HG03565 (cell line): ENCODE data around the gene CORO1C.
"Not testable (repeated sequence)": the region's sequence is repeated elsewhere in the genome, so short reads cannot be mapped to it uniquely, and the experiment has no call there.

Experiments
- ATAC-seq: cut with Tn5 transposase; IDR thresholded peaks from one replicate; pipeline ENCODE4 v1.9.1; 2021; ENCODE audit warnings: mild to moderate bottlenecking, moderate library complexity; ENCODE audit not compliant: unreplicated experiment

The CORO1C gene

DNA sequence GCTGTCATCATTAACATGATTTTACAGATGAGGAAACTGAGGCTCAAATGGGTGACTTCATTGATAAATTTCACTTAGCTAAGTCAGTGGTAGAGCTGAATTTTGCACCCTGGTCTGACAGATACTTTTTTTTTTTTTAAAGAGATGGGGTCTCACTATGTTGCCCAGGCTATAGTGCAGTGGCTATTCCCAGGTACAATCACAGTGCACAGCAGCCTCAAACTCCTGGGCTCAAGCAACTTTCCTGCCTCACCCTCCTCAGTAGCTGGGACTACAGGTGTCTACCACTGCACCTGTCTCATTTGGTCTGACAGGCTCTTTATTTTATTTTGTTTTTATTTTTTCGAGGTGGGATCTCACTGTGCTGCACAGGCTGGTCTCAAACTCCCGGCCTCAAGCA lies 24.2 kb upstream of the CORO1C start:
- ATAC-seq: no peak

DNA sequence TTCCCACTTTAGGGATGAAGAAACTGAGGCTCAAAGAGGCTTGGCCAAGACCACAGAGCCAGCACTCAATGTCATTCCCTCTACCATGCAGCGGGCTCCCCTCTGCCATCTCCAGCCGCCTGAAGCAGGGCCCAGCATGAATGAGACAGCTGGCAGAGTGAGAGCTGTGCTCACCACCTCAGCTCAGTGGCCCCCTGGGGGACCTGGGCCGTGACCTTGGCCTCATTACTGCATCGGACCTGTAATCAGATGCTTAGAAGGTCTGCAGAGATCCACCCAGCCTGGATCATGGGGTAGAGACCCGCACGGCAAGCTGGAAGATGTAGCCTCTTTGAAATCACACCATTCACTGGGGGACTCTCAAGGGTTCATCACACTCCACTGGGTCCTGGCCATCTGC lies 22.7 kb upstream of the CORO1C start:
- no peak for ATAC-seq

DNA sequence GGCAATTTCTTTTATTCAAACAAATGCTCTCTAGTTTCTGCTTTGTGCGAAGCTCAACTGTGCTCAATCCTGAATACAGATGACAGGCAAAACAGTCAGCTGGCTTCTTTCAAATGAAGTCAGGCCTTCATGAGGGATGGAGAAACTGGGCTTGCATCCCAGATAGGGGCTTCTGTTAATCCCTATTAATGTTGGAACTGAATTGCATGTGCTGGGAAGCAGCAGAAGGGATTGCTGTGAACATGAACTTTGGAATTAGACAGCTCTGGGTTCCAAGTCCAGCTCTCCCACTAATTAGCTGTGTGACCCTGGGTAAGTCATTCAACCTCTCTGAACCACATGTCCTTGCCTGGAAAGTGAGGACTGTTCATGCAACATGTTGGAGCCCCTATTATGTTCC lies 21.1 kb upstream of the CORO1C start:
- ATAC-seq: no peak

DNA sequence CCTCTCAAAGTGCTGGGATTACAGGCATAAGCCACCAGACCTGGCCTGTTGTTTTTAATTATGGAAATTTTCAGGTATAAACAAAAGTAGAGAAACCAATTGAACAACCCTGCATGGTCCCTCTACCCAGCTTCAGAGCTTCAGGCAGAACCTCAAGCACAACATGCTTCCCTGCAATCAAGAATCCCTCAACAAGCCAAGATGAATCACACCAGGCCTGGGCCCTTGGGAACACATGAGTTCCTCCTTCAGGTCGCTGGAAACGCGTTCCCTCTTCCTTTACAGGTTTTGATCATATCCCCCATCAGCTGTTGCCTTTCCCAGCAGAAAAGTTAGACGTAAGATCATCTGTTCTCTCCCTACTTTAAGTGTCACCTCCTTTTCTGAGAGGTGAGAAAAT lies 20.5 kb upstream of the CORO1C start:
- no peak for ATAC-seq

DNA sequence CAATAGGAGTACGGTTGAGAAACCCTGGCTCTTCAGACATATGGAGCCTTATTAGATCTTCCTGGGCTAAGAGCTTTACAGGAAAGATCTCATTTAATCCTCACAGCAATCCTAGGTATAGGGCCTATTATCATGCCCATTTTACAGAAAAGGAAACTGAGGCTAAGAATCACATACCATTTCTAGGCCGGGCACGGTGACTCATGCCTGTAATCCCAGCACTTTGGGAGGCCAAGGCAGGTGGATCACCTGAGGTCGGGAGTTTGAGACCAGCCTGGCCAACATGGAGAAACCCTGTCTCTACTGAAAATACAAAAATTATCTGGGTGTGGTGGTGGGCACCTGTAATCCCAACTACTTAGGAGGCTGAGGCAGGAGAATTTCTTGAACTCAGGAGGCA lies 19.7 kb upstream of the CORO1C start:
- not testable (repeated sequence) for ATAC-seq

DNA sequence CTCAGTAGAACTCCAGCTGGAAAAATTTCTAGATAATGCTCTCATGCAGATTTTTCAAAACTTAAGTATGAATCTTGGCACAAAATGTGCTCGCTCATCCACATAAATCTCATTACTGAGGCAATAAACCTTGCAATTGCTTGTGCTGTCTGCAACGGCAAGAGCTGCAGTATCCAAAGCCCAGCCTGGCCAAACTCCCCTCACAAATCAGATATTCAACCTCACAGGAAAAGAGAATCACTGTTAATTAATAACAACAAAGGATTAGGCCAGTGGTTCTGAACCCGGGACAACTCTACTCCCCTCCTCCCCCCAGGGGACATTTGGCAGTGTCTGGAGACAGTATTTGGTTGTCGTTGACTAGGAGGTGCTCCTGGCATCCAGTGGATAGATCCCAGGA lies 19.2 kb upstream of the CORO1C start:
- no peak for ATAC-seq

DNA sequence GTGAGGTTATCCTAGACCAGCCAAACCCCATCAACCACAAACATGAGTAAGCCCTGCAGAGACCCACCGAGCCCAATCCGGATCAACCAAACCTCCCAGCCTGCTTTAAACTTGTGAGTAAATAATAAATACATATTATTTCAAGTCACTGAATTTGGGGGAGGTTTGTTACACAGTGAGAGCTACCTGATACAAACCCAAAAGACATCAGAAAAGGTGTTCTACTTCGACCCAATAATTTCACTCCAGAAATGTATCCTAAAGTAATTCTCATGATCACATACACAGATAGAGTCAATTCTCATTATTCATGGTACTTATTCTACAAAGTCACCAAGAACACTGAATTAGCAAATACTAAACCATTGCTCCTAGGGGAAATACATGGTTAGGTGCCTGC lies 16.2 kb upstream of the CORO1C start:
- ATAC-seq: no peak

DNA sequence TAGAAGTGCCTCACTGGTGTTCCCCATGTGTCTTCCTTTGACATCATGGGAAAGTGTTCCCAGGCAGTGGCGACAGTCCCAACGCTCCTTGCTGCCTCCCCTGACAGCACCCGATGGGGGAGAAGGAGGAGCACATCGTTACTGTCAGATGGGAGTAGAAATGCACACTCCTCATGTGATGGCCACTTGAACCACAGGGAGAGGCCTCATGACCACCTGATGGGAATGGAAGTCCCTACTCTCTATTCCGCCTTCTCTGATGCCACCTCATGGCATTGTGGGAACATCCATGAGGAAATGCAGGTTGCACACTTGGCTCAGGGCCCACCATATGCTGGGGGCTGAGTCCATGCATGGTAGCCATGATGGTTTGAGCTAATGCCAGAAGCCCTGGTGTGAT lies 14.3 kb upstream of the CORO1C start:
- no peak for ATAC-seq

DNA sequence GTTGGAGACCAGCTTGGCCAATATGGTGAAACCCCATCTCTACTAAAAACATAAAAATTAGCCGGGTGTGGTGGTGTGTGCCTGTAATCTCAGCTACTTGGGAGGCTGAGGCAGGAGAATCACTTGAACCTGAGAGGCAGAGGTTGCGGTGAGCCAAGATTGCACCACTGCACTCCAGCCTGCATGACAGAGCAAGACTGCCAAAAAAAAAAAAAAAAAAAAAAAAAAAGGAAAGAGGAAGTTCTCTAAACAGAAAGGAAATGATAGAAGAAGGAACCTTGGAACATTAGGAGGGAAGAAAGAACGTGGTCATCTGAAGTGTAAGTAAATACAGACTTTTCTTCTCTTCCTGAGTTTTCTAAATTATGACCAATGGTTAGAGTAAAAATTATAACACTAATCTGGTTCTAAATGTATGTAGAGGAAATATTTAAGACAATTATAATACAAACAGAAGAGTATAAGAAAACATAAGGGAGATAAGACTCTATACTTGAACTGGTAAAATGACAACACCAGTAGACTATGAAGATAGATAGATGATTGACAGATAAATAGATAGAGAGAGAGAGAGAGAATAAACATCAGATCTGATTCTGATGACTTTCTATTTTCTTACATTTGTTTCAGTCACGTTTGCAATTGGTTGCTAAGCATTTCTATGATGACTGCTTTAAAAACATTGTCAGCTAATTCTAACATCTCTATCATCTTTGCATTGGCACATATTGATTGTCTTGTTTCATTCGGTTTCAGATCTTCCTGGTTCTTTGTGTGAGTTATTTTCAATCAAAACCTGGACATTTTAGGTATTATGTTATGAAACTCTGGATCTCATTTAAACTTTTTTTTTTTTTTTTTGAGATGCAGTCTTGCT lies 12.9 kb upstream of the CORO1C start:
- ATAC-seq: no peak

DNA sequence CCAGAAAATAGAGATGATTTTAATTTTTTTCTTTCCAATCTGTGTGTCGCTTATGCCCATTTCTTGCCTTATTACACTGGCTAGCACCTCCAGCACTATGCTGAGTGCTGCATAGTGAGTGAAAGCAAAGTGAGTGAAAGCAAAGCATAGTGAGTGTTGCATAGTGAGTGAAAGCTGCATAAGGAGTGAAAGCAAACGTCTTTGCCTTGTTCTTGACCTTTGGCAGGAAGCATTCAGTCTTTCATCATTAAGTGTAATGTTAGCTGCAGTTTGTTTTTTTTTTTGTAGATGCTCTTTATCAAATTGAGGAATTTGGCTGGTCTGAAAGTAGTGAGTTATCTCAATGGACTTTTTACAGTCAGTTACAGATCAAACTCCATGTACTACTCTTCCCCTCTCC lies 6.9 kb upstream of the CORO1C start:
- ATAC-seq: no peak

DNA sequence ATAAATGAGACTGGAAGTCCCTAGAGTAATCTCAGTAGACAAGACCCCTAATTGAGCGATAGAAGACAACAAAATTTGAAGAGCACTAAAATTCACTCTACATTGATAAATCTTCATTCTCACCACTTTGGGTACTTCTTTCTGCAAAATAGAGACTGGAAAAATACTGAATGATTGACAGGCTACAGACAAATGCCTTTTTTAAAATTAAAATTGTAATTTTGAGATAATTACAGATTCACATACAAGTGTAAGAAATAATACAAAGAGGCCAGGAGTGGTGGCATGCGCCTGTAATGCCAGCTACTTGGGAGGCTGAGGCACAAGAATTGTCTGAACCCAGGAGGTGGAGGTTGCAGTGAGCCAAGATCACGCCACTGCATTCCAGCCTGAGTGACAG lies 4.5 kb upstream of the CORO1C start:
- no peak for ATAC-seq

DNA sequence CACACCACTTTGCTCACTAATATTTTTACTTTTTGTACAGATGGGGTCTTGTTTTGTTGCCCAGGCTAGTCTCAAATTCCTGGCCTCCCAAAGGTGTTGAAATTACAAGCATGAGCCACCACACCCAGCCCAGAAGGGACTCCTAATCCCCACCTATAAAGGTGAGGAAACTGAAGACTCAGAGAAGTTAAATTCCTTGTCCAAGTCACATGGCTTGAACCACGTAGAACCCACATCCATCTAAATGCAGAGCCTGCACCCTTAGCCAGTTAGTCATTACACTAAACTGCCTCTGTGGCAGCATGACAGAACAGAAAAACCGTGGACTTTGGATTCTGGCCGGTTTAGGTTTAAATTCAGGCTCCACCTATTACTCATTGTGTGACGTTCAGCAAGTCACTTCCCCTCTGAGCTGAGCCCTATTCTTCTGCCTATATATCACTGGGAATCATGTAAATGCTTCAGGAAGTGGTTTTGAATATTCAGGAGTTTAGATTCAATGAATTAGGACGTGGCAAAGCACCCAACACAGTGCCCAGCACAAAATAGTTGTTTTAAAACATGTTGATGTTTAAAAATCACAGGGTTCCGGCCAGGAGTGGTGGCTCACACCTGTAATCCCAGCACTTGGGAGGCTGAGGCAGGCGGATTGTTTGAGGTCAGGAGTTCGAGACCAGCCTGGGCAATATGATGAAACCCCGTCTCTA lies 3.0 kb upstream of the CORO1C start:
- ATAC-seq: no peak

DNA sequence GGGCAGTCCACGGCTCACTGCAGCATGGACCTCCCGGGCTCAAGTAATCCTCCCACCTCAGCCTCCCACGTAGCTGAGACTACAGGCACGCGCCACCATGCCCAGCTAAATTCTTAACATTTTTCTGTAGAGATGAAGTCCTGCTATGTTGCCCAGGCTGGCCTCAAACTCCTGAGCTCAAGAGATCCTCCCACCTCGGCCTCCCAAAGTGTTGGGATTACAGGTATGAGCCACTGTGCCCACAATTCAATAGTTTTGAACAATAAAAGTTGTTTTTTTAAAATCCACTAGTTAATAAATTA lies 1.9 kb upstream of the CORO1C start:
- ATAC-seq: not testable (repeated sequence)

DNA sequence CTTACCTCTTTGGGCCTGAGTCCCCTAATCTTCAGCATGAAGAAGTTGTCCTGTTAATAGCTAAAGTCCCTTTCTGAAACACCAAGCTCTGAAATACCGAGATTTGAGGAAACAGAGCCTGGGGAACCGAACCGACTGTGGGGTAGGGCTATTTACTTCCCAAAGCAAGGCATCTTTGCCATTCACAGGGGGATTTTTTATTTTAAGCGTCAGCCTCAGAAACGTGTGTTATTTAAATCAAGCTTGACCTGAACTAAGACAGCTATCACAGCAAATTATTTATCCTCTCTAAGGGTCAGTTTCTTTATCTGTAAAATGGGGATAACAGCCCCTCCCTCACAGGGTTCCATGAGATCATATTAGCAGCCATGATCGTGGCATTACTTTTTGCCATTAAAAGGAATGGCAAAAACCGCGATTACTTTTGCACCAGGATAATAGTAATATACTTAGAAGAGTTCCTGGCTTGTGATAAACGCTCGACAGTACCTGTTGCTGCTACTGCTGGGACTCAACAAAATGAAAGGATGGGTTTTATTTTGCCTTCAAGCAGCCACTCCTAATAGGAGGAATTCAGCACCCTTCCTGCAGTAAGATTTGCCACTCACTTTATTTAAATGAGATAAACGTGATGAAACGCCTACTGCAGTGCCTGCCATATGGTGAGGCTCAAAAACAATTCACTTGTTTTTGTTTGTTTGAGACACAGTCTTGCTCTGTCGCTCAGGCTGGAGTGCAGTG lies 1.3 kb upstream of the CORO1C start:
- ATAC-seq: no peak

DNA sequence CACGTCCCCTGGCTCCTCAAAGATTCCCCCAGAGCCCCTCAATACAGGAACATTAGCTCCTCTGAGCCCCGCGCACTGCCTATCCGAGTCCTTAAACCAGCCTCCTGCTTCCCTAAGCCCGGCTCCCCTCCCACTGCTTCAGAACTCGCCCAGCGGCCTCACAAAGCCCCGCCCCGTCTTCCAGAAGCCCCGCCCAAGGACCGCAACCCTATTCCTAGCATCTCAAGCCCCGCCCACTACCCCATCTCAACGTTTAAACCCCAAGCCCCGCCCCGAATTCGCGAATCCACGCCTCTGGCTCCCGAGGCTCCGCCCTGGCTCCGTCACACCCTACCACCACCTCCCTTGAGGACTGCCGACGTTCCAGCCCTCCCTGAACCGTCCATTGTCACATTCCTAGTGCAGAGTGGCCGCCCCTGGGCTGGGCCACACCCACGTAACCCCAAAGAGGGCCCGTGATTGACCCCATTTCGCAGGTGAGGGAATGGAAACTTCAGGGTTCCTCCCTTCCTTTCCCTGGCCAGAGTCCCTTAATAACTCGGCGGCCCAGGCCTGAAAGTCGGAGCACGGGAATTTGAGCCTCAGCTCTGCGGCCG lies 646 bp upstream of the CORO1C start:
- ATAC-seq: peak; percentile 31

DNA sequence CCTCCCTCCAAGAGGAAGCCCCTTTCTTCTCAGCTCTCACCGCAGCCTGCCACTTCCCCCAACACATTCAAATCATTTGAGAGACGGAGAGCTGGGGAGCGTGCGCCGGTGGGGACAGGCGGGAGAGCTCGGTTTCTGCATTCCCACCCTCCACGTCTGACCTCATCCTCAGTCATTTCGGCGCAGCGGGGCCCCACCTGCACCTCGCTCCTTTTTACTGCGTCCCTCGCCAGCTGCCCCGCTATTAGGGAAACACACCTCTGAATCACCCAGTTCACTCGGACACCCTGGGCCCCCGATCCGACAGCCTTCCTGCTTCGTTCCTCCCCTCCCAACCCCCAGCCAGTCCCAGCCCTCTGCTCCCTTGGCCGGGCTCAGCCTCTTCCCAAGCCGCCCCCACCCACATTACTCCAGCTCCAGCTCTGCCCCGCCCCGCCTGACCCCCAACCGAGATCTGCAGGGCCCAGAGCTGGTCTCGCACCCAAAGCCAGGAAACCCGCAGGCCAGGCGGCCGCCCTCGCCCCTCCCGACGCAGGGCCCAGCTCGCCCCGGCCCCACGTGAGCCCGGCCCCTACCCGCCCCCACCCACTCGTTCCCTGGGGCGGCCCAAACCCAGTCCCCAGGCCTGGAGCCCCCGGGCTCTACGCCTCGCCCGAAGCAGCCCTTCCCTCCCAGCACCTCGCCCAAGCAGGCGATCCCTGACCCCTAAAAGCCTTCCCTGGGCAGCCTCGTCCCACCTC lies 783 bp downstream of the CORO1C start:
- ATAC-seq: no peak

DNA sequence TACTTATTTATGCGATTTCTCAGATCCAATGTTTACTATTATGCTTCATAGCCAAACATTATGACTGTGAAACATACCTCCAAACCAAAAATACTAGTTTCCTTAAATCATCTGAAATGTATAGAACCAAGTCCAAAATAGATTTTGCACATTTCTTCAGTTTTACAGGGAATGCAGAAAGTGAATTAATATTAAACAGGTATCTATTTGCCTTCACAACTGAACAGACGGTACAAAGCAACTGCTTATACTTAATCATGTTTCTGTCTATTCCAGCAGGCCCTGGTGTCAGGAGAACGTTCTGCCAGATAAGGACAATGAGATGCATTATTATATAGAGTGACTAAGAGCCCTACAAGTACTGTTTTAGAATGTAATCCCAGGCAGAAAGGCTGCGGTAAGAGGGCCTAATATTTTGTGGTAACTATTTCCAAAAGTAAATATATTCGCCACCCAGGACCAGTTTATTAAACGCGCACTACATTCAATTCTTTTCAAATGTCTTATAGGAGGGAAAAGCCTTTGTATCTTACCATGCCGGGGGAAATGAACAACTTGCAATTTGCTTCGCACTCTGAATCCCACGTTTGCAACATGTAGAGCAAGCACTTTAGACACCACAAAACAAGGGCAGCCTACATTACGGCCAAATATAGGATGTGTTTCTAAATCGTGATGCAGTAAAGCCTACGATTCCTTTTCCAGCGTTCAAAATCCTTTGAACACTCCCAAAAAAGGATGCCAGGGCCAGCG lies 1.5 kb downstream of the CORO1C start:
- ATAC-seq: no peak

DNA sequence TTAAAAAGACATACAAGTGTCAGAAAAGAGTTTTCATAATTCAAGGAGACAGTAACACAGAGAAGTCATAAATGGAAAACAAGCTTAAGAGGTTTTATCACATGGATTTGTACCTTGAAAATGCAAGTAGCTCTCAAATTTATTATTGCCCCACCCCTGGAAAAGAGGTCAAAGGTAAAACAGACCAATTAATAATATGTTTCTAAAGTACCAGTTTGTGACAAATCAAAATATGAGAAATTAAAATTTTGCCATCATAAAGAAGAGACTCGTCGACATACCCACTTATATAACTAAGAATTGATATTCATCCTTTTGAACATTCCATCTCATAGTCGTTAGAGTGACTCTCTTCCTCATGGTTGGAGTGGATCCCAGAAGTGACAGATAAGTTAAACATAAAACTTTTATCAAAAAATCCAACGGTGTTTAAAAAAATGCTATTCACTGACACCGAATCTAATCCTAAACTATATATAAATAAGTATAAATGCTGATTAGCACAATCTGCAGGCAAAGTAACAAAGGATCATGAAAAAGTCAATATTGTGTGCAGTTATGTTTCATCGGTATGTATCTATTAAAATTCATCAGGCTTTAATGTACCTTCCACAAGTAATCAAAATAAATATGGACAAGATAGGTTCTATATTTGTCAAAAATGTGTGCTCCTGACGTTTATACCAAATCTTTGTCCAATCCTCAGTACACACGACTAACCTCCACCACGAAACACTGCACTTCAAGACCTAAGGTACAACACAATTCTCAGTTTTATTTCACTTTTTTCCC lies 2.3 kb downstream of the CORO1C start:
- no peak for ATAC-seq
